ENCODE results near the gene CCDC70. TPM values are rescaled to one million over a fixed set of nuclear protein-coding genes. Genes with fewer than 3 reads are reported as not detected.
A peak's percentile ranks its signal among the peaks of the same experiment; 100 is the strongest.
"Not testable (repeated sequence)": the region's sequence is repeated elsewhere in the genome, so short reads cannot be mapped to it uniquely, and the experiment has no call there.

CCDC70 gene
- total RNA-seq, 1 experiment from 2014 or later, result not detected

DNA sequence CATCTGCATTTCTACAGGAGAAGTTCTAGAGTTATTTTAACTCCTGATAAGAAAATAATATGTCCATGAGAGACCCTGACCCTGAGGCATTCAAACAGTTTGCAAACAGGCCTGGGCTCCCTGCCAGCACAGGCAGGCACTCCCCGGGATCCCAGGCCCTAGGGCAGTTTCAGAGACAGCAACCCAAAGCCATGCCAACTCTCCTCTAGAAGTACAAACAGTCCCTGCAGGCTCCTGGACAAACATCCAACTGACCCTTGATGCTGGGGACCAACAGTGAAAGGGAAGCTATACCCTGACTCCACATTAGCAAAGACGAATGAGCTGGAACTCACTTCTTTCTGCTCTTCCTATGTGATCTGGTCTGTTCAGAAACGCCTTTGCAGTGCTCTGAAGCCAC is 44.8 kb downstream of the CCDC70 start:
- DNase-seq (ENCODE audit: low read depth), result no peak

DNA sequence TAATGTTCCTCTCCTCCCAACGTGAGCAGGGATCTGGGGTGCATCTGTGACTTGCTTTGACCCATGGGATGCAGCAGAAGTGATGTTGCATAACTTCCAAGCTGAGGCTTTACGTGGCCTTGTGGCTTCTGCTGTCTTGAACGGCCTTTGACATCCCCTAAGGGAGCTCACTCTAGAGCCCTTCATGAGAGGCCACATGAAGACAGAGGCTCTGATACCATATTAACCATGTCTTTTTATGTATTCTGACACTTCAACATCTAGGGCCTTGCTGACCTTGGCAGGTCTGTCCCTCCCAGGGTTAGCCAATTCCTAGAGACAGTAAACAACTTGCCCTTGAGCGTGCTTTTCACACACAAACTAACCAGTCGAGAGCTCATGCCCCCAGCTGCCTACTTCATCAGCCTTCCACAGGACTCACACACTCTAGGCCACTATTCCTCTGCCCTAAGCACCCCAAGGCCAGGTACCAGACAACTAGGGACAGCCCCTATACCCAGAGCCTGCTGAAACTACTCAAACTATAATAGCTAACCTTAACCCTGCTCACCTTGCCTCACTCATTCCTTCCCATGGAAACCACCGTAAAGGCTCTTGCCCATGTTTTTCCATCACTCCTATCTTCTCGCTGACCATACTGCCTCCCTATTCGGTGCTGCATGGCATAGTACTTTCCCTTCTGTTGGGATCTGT is 45.4 kb downstream of the CCDC70 start:
- DNase-seq (ENCODE audit: low read depth), result no peak

DNA sequence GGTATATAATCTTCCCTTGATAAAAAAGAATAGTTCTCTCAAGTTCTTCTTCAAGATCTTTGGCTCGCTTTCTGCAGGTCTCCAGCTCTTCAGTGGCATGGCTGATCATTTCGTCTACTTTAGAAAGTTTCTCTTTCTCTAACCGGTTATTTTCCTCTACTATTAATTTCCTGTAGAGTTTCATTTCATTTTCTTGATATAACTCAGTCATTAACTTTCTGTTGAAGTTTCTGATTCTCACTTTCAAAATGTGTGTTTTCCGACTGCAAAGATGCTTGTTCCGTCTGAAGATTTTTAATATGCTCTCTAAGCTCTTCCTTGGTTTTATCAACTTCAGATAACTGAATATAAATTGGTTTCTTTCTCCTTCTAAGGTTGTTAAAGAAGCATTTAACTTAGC is 47.5 kb downstream of the CCDC70 start:
- DNase-seq (ENCODE audit: low read depth), result not testable (repeated sequence)

DNA sequence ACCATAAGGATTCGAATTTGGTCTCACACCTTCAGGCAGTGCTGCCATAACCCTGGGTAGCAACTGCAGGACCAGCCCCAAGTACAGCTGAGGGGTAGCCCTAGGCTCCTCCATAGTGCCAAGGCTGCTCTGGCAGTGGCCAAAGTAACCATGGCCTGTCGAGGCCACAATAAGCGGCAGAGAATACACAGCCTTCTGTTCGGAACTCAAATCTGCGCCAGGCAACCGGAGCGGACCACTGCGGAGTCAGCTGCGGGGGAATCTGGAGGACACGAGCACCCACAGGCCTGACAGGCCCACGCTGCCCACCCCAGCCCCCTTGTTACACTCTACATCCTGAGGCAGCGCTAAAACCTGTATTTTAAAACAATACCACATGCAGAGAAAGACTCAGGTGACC is 48.7 kb downstream of the CCDC70 start:
- no peak for DNase-seq (ENCODE audit: low read depth)

DNA sequence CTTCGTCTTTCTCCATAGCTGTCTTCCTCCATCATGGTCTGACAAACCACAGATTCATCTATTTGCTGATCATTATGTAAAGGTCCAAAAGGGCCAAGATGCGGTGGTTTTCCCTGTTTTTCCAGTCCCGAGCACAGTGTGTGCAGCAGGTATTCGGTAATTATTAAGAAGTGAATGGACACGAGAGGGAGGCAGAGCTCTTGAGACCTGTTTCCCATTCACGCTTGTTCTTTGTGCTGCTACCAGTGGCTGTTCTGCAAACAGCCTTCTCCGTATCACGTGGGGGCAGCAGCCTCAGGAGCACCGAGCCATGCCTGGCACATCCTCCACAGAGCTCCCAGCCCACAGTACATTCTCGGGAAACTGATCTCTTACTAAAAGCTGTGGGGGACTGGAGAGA is 50.3 kb downstream of the CCDC70 start:
- DNase-seq (ENCODE audit: low read depth), result peak; percentile 43

DNA sequence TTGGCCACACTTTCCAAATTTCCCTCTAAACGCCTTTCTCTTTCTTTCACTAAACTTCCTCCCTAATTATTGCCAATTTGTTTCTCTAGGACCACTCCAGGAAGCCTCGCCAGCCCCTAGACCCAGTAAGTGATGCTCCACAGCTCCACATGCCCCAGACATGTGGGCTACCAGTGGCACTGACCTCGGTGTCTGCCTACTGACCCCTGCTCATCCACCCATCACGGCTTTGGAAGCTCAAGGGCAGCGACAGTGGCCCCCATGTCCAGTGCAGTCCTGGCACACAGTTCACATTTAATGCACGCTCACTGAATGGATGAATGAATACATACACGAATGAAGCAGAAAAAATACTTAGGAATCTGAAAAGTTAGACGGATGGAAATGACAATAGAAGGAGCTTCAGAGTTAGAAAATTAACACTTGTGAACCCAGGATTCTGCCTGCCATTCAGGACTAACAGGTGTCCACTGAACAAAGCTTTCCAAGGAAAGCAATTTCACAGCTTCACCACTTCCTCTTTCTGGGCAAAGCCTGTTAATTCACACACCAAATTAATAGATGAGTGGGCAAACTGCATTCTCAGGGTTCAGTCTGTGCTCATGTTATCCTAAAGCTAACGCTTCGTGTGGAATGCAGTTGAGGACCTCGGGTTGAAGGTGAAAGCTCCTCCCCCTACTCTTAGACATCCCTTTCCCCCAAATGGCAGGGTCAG is 50.9 kb downstream of the CCDC70 start:
- no peak for DNase-seq (ENCODE audit: low read depth)

DNA sequence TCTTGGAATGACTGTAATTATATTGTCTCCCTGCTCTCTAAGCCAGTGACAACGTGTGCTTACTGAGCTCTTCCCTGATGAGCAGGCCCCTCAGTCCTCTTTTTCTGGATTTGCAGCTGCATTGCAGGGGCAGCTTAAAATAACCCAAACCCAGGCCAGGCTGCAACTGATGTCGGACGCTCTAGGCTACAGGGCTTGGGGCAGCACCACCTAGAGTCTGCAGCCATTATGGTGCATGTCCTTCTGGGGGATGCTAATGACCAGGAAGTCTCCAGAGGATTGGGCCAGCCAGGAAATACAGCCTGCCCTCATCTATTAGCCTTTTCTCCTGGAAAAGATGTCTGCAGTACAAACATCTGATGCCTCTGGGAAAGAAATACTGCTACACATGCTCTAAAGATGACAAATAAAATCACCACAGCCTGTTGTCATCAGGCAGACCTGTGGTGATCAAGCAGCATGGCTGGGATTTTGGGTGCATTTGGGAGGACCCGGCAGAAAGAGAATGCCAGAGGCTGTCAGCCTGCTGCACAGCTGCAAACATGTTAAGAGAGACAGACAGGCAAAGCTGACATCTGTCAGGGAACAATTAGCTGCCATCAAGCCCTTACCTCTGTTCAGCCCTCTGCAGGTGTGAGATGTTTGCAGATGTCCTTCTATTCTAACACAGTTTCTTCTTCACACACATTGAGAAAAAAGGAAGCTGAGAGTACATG is 51.8 kb downstream of the CCDC70 start:
- DNase-seq (ENCODE audit: low read depth), result no peak

DNA sequence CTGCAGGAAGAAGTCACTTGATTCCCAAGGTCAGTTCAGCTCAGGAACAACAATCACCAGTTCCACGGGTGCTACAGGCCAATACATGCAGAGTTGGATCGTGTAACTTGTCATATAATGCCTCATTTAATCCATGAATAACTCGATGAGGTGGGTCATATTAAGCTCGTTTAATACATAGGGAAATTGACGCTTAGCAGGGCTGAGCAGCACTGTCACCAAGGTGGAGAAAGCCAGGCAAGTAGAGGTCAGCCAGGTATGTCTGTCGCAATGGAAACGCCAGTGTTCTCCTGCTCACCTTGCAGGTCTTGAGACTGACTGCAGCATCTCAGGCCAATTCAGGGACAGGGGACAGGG is 52.3 kb downstream of the CCDC70 start:
- DNase-seq (ENCODE audit: low read depth), result no peak

Other genes starting within 250 kb of the CCDC70 start
- gene DHRS12, start 57.8 kb upstream of the CCDC70 start, total RNA-seq (2014; rRNA removed; shearing (Covaris generic)), result 0.94 and 5.9 TPM in 2 replicates
- not detected in 2 replicates for gene TMEM272, start 16.8 kb upstream of the CCDC70 start, total RNA-seq (2014; rRNA removed; shearing (Covaris generic))
- gene ATP7B, start 149.5 kb downstream of the CCDC70 start, total RNA-seq (2014; rRNA removed; shearing (Covaris generic)), result 2.2 and 2.3 TPM in 2 replicates
- gene ALG11, start 150.4 kb downstream of the CCDC70 start, total RNA-seq (2014; rRNA removed; shearing (Covaris generic)), result 7.8 and 8.7 TPM in 2 replicates
- gene UTP14C, start 162.7 kb downstream of the CCDC70 start, total RNA-seq (2014; rRNA removed; shearing (Covaris generic)), result 5.9 and 6.6 TPM in 2 replicates